ENCODE data around the gene HIGD2A. TPM values are rescaled to one million over a fixed set of nuclear protein-coding genes. Genes with fewer than 3 reads are reported as not detected.

The HIGD2A gene
- polyA plus RNA-seq, 1 of the 3 experiments (the other 2 are of a cell fraction): 211 TPM

GRCh38 chr5:176383961-176384360 is 4.6 kb upstream of the HIGD2A start:
- TF ChIP-seq RAD21 (IDR thresholded peaks at IDR 0.05; ENCODE audit: low read length) (no peak), CTCF (IDR thresholded peaks at IDR 0.05) (no peak)
- DNase-seq: no peak
- POLR2A ChIA-PET: no interaction called here
- peaks cover 3% of the 10 kb centered on the region for H3F3A ChIP-seq (replicated peaks; ENCODE audit: insufficient read depth)
- H3K4me3 ChIP-seq (ENCODE audit: low read depth in 2 of 2, low read length in 1 of 2): no peak overlapping the region
- H3K9ac ChIP-seq: no peak overlapping the region
- no peak overlapping the region for H3K27ac ChIP-seq (ENCODE audit: low read depth in 2 of 2, low read length in 1 of 2)
- H3K4me1 ChIP-seq (ENCODE audit: control insufficient read depth in 1 of 2, insufficient read depth in 2 of 2, low read depth in 1 of 2, low read length in 1 of 2): peaks cover 0 to 12% of the 10 kb centered on the region in 2 experiments; a peak in 2 of 4 replicates
- no peaks in the 10 kb centered on the region for H4K20me1 ChIP-seq (ENCODE audit: insufficient read depth)
- peaks cover 23 to 56% of the 10 kb centered on the region in 2 experiments for H3K36me3 ChIP-seq (replicated peaks in 1 of 2; ENCODE audit: control insufficient read depth in 1 of 2, insufficient read depth in 2 of 2, low read length in 1 of 2)
- H3K79me2 ChIP-seq (ENCODE audit: insufficient read depth): peaks cover 34% of the 10 kb centered on the region
- H3K27me3 ChIP-seq (ENCODE audit: insufficient read depth): no peaks in the 10 kb centered on the region
- no peaks in the 10 kb centered on the region for H3K9me2 ChIP-seq
- CTCF ChIA-PET: no interaction called here
- 84% methylated on average over 9 of the region's 9 CpGs for WGBS (ENCODE audit: low lambda C conversion rate)
- no peak overlapping the region for H3K4me2 ChIP-seq
- H3K9me3 ChIP-seq: no peaks in the 10 kb centered on the region
- no peak overlapping the region for H2AFZ ChIP-seq (ENCODE audit: low read depth)

GRCh38 chr5:176384366-176384930 is 4.1 kb upstream of the HIGD2A start:
- no peak for TF ChIP-seq CTCF (IDR thresholded peaks at IDR 0.05)
- TF ChIP-seq EP300 (IDR thresholded peaks at IDR 0.05; ENCODE audit: borderline replicate concordance in 1 of 2, low read depth in 1 of 2, low read length in 1 of 2): no peak
- no peak for TF ChIP-seq GATA2 (CRISPR knock-in tag; IDR thresholded peaks at IDR 0.05)
- no peak for TF ChIP-seq SIN3A (IDR thresholded peaks at IDR 0.05; ENCODE audit: borderline replicate concordance, low read depth, low read length)
- TF ChIP-seq, protein P1, sequence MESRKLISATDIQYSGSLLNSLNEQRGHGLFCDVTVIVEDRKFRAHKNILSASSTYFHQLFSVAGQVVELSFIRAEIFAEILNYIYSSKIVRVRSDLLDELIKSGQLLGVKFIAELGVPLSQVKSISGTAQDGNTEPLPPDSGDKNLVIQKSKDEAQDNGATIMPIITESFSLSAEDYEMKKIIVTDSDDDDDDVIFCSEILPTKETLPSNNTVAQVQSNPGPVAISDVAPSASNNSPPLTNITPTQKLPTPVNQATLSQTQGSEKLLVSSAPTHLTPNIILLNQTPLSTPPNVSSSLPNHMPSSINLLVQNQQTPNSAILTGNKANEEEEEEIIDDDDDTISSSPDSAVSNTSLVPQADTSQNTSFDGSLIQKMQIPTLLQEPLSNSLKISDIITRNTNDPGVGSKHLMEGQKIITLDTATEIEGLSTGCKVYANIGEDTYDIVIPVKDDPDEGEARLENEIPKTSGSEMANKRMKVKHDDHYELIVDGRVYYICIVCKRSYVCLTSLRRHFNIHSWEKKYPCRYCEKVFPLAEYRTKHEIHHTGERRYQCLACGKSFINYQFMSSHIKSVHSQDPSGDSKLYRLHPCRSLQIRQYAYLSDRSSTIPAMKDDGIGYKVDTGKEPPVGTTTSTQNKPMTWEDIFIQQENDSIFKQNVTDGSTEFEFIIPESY (IDR thresholded peaks at IDR 0.05; ENCODE audit: borderline replicate concordance, low read depth): no peak
- TF ChIP-seq YY1 (IDR thresholded peaks at IDR 0.05; ENCODE audit: low read depth): no peak
- no peak for TF ChIP-seq SMC3 (IDR thresholded peaks at IDR 0.05; ENCODE audit: low read depth, low read length)
- no peak for TF ChIP-seq CHD2 (IDR thresholded peaks at IDR 0.05; ENCODE audit: low read length, partially characterized antibody)
- no peak for TF ChIP-seq REST (IDR thresholded peaks at IDR 0.05; ENCODE audit: low read depth, low read length)
- TF ChIP-seq EZH2phosphoT487 (IDR thresholded peaks at IDR 0.05; ENCODE audit: borderline replicate concordance, low read depth): no peak
- no peak for TF ChIP-seq TEAD4 (IDR thresholded peaks at IDR 0.05; ENCODE audit: borderline replicate concordance, insufficient read depth)
- TF ChIP-seq MXI1 (IDR thresholded peaks at IDR 0.05; ENCODE audit: low read depth, low read length): no peak
- 97% methylated on average over 6 of the region's 8 CpGs for WGBS (ENCODE audit: low lambda C conversion rate)
- ChIA-PET CTCF (interaction anchor here (0.7 kb wide), 1 partner anchor 89 kb away, joined by 3 read pairs; no protein-coding TSS in a partner anchor), POLR2A (interaction anchor here (0.7 to 1.7 kb wide), 2 partner anchors 23 to 199 kb away, joined by 5 to 6 read pairs; partner anchors contain the start of gene KIAA1191)
- H3K9me2 ChIP-seq: no peaks in the 10 kb centered on the region
- peaks cover 35% of the 10 kb centered on the region for H3K79me2 ChIP-seq (ENCODE audit: insufficient read depth)
- no peak overlapping the region for H2AFZ ChIP-seq (ENCODE audit: low read depth)
- no peaks in the 10 kb centered on the region for H3K27me3 ChIP-seq (ENCODE audit: insufficient read depth)
- peaks cover 5% of the 10 kb centered on the region for H3F3A ChIP-seq (replicated peaks; ENCODE audit: insufficient read depth)
- H3K36me3 ChIP-seq (replicated peaks in 1 of 2; ENCODE audit: control insufficient read depth in 1 of 2, insufficient read depth in 2 of 2, low read length in 1 of 2): peaks cover 20 to 56% of the 10 kb centered on the region in 2 experiments
- H4K20me1 ChIP-seq (ENCODE audit: insufficient read depth): no peaks in the 10 kb centered on the region
- no peak overlapping the region for H3K9ac ChIP-seq
- no peaks in the 10 kb centered on the region for H3K9me3 ChIP-seq
- H3K4me1 ChIP-seq (ENCODE audit: control insufficient read depth in 1 of 2, insufficient read depth in 2 of 2, low read depth in 1 of 2, low read length in 1 of 2): peaks cover 0 to 12% of the 10 kb centered on the region in 2 experiments; a peak in 2 of 4 replicates
- no peak overlapping the region for H3K4me3 ChIP-seq (ENCODE audit: low read depth in 2 of 2, low read length in 1 of 2)
- no peak overlapping the region for H3K27ac ChIP-seq (ENCODE audit: low read depth in 2 of 2, low read length in 1 of 2)
- no peak overlapping the region for H3K4me2 ChIP-seq
- DNase-seq: no peak

Measured in SK-N-SH (cell line).